ENCODE measurements around the gene DISP2.

- no peak for TF ChIP-seq CTCF (IDR thresholded peaks at IDR 0.05; ENCODE audit: borderline replicate concordance, extremely low read depth, low read length, poor library complexity, severe bottlenecking)
- TF ChIP-seq EZH2 (IDR thresholded peaks at IDR 0.05; ENCODE audit: borderline replicate concordance, low read depth, low read length, severe bottlenecking), result no peak
These were observed 35.3 kb upstream of the DISP2 start for GRCh38 chr15:40322531-40323238.
